Measurements from ENCODE around the gene ZNF428.

DNA sequence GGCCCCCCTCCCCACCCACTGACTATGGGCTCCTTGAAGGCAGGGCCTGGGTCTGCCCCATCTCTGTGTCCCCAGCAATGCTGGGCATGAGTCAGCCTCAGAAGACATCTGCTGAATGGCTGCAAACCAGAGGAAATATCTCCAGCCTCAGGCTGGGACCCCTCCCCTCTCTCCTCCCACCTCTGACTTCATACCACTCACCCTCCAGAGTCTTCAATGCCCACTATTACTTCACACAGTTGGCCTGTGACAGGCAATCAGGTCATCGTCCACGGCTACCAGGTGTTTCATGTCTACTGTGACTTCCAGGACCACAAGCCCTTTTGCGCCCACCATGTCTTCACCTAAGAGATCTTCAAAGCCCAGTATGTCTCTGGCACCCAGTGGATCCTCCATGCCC is 7.6 kb downstream of the ZNF428 start, which contains the start of gene SRRM5:
- TF ChIP-seq, protein P1, sequence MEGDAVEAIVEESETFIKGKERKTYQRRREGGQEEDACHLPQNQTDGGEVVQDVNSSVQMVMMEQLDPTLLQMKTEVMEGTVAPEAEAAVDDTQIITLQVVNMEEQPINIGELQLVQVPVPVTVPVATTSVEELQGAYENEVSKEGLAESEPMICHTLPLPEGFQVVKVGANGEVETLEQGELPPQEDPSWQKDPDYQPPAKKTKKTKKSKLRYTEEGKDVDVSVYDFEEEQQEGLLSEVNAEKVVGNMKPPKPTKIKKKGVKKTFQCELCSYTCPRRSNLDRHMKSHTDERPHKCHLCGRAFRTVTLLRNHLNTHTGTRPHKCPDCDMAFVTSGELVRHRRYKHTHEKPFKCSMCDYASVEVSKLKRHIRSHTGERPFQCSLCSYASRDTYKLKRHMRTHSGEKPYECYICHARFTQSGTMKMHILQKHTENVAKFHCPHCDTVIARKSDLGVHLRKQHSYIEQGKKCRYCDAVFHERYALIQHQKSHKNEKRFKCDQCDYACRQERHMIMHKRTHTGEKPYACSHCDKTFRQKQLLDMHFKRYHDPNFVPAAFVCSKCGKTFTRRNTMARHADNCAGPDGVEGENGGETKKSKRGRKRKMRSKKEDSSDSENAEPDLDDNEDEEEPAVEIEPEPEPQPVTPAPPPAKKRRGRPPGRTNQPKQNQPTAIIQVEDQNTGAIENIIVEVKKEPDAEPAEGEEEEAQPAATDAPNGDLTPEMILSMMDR (IDR thresholded peaks at IDR 0.05) = no peak
- TF ChIP-seq POLR2A (IDR thresholded peaks at IDR 0.05) = no peak
- TF ChIP-seq POLR2AphosphoS5 (IDR thresholded peaks at IDR 0.05) = no peak

All from transverse colon (tissue), 4 donors.